CD4-positive, alpha-beta T cell treated with Interleukin-1 beta for 1 hour (primary cell): ENCODE data around the gene AMIGO1.

ENCODE experiments used
- DNase-seq, 2 donors: peaks; one replicate each; pipeline ENCODE4 v3.0.0-alpha.2; 2020 to 2022

The AMIGO1 gene

DNA sequence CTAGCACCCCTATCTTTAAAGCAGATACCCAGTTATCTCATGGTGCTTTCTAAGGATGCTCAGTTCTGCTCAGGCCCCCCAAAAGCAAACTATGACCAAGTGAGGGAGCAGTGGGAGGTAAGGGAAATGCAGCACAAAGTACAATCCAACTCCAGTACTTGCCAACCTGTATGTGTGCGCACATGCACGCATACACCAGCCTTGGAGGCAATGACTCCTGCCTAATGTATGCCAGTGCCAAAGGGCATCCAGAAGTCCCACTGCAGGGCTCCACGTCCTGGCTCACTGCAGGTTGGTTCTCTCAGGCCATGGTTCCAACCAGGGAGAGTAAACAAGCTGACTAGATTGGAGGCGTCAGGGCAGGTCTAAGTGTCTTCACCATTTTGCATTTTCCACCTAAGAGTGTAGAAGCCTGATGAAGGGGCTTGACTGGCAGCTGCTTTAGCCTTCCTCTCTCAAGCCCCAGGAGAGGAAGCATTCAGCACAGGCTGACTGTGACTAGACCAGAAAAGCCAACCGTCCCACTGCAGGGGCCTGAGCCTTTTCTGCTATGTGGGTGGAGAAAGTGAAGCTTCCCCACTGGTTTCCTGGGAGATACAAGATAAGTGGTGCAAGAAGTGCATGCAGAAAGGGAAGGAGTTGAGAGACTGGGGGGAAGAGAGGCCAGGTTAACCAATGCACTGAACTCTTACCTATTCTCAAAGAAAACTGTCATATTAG lies 7.7 kb downstream of the AMIGO1 start:
- DNase-seq: no peak

DNA sequence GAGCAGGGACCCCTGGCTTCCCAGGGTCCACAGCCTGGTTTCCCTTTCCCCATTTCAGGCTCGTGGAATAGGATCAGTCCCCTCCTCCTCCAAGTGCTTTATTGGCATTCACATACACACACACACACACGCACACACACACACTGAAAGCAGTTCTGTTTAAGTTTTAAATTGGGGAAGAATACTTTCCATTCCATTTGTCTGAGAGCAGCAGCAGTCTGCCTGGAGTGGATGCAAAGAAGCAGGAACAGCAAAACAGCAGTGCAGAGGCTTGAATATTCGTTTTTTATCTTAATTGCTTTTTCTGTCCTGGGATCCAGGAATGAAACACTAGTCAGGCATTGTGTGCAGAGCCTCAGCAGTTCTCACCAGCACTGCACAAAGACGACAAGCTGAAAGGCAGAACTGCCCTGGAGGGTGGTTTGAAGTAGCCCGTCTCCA lies 8.6 kb downstream of the AMIGO1 start:
- DNase-seq: no peak

DNA sequence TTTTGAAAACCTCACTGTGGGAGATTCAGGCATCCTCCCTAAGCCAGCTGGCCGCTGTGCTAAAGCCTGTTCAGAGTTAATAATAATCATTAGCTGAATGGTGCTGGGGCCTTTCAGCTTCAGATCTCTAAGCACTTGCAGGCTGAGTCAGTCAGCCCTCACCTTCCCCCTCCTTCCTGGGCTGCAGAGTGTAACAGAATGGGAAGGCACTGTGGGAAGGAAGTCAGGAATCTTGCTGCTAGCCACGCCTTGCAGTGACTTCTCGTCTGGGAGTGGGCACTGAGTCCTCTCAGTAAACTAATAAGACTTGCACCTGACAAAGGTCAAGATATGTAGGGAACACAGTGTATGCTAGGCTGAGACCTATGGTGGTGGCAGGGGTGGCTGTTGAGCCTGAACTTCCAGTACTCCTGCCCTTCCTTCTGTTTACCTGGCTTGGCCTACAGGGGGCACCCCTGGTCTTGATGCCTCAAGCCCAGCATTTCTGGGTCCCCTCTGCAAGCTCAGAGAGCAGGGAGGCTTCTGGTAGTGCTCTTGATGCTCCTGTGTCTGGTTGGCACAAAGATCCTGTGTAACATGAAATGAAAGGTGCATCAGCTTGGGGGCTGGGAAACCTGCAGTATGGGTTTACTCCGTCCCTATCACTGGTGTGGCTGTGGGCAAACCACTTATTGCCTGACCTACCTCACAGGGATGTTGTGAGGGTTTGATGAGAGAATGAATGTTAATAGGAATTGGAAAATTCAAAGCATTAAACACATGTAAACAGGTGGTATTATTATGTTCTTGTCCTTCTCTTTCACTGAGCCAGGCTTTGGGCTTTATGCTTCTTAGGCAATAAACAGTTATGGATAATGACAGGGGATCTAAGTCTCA lies 9.6 kb downstream of the AMIGO1 start:
- DNase-seq: peak; percentile 66 to 72

DNA sequence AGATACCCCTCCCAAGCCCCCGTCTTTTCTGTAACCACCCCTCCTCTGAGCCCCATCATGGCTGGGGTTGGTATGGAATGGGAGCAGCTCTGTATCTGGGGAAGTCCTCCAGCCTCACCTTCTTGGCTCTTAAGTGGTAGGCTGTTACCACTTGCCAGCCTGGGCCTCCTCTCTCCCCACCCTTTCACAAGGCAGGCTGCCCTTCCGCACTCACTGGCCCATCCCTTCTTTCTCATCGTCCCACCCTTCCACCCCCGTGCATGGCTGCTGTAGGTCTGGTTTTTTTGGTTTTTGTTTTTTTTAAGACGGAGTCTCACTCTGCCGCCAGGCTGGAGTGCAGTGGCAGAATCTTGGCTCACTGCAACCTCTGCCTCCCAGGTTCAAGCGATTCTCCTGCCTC lies 10.4 kb downstream of the AMIGO1 start:
- no peak for DNase-seq

DNA sequence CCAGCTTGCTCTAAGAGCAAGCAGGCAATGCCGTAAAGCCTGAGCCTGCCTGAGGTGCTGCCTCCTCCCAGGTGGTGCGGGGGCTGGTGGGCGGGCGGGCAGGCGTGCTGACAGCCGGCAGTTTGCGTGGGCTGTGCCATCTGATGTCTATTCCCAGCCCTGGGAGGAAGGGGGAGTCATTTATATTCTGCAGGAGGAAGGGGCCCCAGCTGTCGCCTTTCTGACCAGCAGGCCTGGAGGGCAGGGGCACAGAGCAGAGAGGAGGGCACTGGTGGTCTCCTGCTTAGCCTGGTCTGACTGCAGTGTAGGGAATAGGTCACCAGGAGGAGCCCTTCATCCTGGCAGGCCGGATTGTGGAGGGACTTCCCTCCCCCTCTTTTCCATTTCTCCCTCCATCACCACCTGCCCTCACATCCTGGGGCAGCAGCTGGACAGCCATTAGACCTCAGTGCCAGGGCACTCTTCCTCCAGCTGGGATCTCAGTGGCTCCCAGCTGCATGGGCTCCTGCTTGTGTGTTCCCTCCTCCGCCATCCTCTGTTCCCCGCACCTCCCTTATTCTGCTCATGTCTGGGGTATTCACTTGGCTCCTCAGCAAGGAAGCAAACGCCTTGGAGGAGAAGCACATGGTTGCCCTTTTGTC lies 11.2 kb downstream of the AMIGO1 start:
- DNase-seq: peak in 1 of 2 donors; percentile 35

DNA sequence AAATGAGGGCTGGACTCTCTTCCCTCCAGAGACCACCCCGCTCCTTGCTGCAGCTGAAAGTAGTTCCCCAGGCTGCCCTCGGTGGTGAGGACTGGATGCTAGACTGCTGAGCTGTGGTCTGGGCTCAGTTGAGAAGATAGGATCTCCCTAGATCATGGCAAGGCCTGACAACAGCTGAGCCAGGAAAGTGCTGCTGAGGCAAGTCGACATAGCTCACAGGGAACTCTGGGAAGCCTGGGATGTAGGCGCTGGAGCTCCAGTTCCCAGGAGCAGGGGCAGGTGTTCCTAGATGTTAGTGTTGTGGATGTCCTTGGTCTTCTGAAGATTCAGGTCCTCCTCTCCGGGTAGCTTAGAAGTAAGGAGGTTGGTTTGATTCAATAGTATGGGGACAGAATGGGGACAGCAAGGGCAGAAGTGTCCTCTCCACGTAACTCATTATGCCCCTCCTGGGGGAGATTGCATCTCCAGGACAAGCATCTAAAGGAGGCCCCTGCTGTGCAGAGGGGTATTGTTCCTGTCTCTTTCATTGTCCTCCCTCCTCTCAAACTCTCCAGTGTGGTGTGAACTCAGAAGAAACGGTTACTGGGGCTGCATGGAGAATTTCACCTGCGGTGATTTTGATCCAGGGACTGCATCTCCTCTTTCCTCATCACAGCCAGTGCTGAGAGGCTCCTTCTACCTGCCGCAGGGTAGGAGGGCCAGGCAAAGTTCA lies 11.9 kb downstream of the AMIGO1 start:
- DNase-seq: no peak

DNA sequence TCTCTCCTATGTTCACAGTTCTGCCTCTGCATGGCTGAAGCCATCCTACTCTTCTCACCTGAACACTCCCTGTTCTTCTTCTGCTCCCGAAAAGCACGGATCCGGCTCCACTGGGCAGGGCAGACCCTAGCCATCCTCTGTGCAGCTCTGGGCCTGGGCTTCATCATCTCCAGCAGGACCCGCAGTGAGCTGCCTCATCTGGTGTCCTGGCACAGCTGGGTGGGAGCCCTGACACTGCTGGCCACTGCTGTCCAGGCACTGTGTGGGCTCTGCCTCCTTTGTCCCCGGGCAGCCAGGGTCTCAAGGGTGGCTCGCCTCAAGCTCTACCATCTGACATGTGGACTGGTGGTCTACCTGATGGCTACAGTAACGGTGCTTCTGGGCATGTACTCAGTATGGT lies 13.8 kb downstream of the AMIGO1 start:
- no peak for DNase-seq

DNA sequence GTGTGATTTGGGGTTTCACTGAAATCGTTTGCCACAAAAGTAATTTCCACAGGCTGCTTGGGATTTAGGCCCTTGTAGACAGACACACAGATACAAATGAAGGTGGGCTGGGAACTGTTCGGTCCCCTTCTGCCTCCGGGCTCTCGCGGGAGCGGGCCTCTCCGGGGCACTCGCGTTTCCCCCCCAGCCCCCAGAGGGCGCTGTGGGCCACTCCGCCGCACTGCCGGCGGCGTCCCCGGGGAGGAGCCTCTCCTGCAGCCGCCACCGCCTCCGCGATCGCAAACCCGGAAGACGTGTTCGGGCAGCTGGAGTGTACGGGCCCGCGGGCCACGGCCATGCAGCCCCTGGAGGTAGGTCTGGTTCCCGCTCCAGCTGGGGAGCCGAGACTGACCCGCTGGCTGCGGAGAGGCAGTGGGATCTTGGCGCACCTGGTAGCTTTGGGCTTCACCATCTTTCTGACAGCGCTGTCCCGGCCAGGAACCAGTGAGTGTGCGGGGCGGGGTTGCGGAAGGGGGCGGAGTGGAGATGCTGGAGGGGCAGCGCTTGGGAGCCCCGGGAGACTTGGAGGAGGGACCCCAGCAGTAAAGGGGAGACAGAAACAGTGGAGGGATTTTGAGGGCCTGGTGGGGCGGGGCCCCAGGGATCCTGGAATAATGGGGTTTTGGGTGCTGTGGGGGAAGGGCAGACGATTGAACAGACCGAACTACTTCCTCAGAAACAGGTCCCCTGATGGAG lies 15.6 kb downstream of the AMIGO1 start, which contains the start of gene CYB561D1:
Gene CYB561D1, plus strand, starts transcription at position 290 of the 735 bp plus-strand sequence. Its CDS starts 46 bp downstream, at position 336.
- peak; percentile 88 for DNase-seq

DNA sequence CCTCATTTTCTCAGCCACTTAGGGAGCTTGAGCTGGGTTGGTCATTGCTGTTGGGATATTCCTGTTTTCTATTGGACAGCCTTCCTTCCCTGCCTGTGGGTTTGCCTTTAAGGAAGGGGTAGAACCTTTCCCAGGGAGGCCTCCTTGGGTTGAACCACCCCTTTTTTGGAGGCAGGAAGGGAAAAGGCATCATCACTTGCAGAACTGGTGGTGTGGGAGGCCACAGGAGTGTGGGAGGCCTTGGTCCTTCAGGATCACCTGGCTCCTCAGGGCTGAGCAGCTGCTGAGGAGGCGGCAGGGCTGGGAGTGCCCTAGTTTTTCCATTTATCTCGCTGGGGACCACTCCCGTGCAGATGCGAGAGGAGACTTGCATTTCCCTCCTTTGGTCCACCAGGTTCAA lies 16.3 kb downstream of the AMIGO1 start:
- no peak for DNase-seq

DNA sequence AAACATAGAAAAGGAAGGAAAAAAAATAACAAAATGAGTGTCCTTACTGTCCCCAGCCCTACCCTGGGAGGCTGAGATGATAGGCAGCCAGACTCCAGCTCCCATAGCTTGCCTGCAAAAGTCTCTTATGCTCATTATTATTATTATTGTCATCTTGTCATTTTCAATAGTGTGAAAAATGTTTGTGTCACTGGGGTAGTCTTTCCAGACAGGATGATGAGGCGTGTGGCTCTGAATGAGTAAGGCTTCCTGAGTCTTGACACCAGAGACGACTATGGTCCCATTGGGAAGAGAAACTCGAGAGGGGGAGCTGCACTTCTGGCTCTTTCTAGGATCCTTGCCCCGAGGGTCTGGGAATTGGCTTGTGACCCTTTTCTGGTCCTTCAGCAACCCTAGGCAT lies 16.7 kb downstream of the AMIGO1 start:
- DNase-seq: no peak

DNA sequence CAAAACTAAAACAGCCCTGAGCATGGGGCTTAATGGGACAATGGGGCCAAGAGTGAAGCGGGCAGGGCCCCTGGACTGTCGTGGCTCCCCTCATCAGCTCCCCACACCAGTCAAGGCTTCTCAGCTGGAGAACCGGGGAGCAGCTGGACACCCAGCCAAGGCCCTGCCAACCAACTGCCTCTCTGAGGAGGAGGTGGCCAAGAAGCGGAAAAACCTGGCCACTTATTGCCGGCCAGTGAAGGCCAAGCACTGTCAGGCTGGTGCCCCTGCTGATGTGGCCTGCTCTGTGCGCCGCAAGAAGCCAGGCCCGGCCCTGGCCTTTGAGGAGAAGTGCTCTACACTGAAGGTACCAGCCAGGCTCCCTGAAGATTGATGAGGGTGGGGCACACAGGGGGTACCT lies 18.2 kb downstream of the AMIGO1 start:
- no peak for DNase-seq

DNA sequence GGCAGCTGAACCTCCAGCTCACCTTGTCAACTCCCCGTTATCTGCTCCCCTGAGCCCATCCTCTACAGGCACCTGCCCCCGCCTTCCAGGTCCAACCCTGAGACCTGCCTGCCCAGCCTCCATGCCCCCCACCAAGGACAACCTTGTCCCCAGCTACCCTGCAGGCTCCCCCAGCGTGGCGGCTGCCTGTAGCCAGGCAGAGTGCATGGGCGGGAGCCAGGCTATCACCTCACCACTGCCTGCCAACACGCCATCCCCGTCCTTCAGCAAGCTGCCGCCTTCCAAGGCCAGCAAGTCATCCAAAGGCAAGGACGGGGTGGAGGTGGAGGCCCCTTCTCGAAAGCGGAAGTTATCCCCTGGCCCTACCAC lies 18.6 kb downstream of the AMIGO1 start:
- DNase-seq: no peak

DNA sequence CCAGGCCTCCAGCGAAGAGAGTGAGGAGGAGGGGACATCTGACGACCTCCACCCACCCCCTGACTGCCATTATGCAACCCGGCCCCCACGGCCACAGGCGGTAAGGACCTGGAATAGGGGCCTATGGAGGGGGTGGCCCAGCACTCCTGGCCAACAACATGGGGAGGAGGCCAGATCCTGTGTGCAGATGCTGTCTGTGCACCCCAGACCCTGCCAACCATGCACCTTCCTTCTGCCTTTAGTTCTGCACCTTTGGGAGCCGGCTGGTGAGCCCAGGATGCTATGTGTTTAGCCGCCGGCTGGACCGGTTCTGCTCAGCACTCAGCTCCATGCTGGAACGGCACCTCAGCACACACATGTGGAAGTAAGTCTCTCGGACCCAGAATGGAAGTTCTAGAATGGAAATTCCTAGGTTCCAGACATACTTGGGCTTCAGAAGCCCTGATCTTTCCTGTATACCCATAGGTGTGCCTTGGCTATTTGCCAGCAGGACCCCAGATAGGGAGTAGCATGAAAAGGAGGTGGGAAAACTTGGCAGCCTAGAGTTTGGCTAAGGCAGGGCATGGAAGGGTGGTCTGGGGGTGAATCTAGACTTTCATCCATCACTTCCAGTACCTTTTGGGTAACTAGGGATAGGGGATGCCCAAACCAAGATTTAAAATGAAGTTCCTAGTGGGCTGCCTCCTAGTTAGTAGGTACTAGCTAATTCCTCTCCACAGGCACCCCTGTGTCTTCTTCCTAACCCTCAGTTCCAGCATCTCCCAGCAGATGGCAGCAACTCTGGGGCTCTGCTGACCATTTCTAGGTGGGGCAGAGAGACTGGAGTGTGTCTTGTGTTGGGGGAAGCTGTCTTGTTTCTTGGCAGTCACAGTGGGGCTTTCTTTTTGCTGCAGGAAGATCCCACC lies 19.2 kb downstream of the AMIGO1 start:
- peak; percentile 71 to 82 for DNase-seq

DNA sequence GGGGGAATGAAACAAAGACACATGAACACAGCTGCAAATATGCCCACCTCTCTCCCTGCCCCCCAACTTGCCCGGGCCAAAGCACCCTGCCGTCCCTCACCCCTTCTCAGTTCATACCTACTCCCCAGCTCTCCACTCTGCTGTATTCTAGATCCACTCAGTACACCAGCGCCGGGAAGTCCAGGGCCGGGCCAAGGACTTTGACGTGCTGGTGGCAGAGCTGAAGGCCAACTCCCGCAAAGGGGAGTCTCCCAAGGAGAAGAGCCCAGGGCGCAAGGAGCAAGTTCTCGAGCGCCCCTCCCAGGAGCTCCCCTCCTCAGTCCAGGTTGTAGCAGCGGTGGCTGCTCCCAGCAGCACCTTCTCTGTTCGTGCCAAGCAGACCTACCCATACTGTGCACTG lies 20.8 kb downstream of the AMIGO1 start:
- no peak for DNase-seq

DNA sequence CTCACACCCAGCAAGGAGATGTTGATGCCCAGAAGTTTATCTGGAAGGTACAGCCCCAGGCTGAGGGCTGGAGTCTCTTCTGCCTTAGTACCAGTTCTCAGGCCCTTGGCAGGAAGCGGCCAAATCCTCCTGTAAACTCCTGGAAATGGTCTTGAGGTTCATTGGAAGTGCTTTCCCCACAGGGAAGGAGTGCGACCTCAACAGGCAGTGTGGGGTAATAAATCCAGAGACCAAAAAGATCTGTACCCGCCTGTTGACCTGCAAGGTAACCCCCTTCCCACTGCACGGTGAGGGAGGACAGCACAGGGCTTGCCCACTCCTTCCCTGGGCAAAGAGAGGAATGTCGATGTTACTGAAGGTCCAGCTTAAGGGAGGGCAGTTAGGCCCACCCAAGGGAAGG lies 21.3 kb downstream of the AMIGO1 start:
- no peak for DNase-seq

DNA sequence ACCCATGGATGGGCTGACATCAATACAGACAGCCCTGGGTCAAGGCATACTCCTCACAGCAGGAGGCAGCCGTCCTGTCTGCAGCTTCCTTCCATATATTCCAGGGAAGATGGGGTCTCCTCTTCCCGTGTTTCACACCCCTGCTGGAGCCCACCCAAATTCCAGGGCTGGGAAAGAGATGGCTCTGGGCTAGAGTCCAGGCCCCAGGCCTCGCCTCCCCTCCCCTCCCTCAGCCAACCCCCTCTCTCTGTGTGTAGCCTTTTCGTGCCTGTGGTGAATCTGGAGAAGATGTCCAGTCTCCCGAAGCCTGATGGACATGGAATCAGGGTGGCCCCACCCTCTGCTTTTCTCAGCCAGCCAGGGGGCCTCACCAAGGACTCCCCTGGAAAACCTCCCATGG lies 22.3 kb downstream of the AMIGO1 start:
- DNase-seq: no peak

DNA sequence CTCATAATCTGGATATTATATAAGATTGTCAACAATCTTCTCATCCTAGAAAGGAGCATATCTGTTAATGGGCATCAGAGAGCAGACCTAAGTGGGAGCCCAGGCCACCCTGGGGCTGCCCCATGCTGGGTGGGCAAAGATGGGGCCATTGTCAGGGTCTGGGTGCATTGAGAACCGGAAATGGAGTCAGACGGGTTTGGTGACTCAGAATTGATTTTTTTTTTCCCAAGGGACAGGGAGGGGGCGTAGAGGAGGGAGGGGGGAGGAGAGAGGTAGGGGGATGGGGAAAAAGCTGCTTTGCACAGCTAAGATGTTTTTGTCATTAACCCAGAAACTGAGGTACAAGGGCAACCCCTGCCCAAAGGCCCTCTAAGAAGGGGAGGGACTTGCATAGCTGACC lies 24.5 kb downstream of the AMIGO1 start:
- DNase-seq: no peak

DNA sequence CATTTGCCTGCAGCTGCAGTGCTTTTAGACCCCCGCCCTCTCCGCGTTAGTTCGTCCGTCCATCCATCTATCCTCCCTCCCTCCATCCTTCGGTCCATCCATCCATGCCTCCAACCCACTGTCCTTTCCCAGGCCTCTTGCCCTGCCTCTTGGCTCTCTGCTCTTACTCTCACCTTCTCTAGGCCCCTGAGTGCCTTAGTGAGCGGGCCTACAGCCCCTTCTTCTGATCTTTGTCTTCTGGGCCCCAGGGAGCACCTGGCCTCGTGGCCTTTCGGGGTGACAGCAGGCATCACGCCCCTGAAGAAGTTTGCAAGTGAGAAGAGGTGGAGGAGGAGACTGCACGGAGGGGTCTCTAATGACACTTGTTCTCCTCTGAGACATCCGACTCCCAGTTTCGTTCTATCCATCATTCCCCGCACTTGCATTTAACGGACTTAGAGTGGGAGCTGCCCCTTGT lies 25.0 kb downstream of the AMIGO1 start:
- no peak for DNase-seq

DNA sequence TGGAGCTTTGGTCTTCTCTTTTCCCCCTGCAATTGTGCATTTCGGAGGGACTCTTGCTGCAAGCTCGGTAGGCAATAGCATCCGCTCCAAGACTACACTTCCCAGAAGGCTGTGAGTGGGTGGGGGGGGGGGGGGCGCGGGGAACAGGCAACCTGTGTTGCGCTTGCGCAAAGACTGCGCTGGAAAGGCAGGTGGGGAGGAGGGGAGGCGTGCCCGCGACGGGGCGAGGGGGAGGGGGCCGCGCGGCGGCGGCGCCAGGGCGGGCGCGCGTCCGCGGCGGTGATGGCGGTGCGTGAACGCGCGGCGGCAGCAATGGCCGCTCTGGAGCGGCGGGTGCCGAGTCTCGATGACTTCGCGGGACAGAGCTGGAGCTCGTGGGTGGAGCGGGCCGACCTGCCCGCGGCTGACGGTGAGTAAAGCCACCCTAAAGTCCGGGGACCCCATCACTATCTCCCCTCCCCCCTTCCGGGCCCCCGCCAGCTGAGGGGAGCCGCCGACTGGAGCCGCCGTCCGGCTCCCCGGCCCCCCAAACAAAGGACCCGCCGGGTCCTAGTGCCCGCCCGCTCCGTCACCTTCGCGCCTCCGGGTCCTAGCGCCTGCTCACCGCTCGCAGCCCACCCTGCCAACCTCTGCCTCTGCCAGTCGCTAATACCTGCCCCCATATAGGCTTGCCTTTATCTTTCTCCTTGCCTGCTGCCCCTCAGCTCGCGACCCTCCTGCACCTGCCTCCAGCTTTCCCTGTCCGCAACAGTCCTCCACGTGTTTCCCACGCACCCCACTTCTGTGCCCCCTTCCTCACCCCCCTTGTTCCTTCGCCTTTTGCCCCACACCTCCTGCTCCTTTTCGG lies 25.6 kb downstream of the AMIGO1 start, which contains the start of gene ATXN7L2:
Gene ATXN7L2, plus strand, starts transcription at position 234 of the 847 bp plus-strand sequence. Its CDS starts 49 bp downstream, at position 283.
- DNase-seq: peak; percentile 96 to 97
